Ishikawa (cell line): Measurements from ENCODE around the gene ALDH18A1.

Source experiments
- CEBPB ChIP-seq: IDR thresholded peaks from 2 replicates; pipeline ENCODE4 v1.6.1; 2012
- EP300 ChIP-seq: IDR thresholded peaks from 2 replicates; pipeline ENCODE4 v1.6.1; 2012; ENCODE audit warnings: borderline replicate concordance

DNA sequence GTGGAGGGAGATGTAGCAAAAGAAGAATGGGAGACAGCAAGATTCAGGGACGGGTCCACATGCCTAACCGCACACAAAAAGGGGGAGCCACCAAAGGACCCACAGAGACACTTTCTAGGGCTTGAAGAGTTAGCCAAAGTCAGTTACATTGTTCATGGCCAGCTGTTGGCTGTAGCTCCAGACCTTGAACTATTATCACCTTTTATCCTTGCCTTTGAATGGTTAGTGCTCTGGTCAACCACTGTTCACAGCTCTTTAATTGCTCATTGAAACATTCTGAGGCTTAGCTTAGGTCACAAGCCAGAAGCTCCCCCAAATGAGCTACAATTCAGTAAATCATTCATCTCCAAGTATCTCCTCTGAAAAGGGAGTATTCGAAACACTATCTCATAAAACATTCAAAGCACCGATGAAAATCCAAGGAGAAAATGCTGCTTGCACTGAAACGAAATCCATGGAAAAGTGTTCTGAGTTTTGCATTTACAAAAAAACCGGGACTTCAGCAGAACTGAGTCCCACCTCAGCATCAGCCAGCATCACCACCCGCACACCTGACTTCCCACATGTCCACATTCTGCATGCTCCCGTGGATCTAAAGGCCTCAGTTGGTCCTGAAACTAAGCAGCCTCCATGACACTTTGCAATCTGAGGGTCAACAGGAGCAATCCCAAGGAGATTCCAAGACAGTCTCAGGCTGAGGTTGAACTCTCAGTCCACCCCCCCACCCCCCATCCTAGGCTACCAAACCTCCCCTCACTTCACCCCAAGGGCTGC, 99.3 kb downstream of the ALDH18A1 start:
- TF ChIP-seq EP300 (no peak), CEBPB (no peak)
